ENCODE data around the gene MAP4K3.

MAP4K3 gene

DNA sequence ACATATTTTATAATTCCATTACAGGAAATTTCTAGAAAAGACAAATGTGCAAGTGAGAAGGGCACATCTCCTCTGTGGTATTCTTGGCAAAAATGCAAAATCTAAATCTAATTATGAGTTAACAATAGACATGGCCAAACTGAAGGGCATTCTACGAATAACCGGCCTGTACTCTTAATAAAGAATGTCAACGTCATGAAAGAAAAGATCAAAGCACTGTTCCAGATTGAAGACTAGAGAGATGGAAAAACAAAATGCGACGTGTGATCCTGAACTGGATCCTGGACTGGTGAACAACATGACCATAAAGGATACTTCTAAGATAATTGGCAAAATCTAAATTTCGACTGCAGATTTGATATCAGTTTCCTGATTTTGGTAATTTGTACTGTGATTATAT, 196.3 kb downstream of the MAP4K3 start:
- no peak for TF ChIP-seq CTCF (IDR thresholded peaks at IDR 0.05; ENCODE audit: control insufficient read depth, extremely low read depth, insufficient read depth)
- no peak for DNase-seq (ENCODE audit: low read depth)
- no peak overlapping the region for H3K4me3 ChIP-seq (ENCODE audit: low read depth, low read length)

DNA sequence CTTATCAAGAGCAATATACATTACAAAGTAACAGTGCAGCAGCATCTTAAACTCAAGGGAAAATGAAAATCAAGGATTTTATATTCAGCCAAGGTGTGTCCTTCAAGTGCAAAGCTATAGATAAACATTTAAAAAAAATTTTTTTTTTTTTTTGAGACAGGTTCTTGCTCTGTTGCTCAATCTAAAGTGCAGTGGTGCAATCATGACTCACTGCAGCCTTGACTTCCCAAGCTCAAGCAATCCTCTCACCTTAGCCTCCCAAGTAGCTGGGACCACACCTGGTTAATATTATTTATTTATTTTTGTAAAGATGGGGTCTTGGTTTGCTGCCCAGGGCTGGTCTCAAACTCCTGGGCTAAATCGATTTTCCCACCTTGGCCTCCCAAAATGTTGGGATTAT, 202.3 kb downstream of the MAP4K3 start:
- TF ChIP-seq CTCF (IDR thresholded peaks at IDR 0.05; ENCODE audit: control insufficient read depth, extremely low read depth, insufficient read depth): no peak
- DNase-seq (ENCODE audit: low read depth): no peak
- H3K4me3 ChIP-seq (ENCODE audit: low read depth, low read length): no peak overlapping the region

DNA sequence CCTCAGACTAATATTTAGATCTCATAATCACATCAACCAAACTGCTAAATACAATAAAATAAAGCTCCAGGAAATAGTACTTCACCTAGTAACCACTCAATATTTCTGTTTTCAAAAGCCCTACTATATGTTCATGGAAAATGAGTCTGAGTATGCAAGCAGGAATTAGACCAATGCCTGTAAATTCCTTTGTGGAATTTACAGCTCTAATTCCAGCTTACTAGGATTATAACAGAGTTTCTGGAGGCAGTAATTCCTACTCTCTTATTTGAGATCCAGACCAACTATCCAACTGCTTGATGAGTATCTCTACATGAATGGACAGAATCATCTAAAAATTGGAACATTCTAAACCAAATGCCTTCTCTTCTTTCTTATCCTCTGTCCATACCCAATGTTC, 204.9 kb downstream of the MAP4K3 start:
- DNase-seq (ENCODE audit: low read depth): no peak

GRCh38 chr2:39228413-39229209, 208.5 kb downstream of the MAP4K3 start:
- DNase-seq (ENCODE audit: low read depth): no peak
- no peak for TF ChIP-seq CTCF (IDR thresholded peaks at IDR 0.05; ENCODE audit: control insufficient read depth, extremely low read depth, insufficient read depth)
- H3K4me3 ChIP-seq (ENCODE audit: low read depth, low read length): no peak overlapping the region

More for the DNA sequence above, 204.9 kb downstream of the MAP4K3 start:
- TF ChIP-seq CTCF (IDR thresholded peaks at IDR 0.05; ENCODE audit: control insufficient read depth, extremely low read depth, insufficient read depth): no peak
- no peak overlapping the region for H3K4me3 ChIP-seq (ENCODE audit: low read depth, low read length)

GRCh38 chr2:39227628-39228412, 209.3 kb downstream of the MAP4K3 start:
- no peak overlapping the region for H3K4me3 ChIP-seq (ENCODE audit: low read depth, low read length)
- DNase-seq (ENCODE audit: low read depth): peak; percentile 19
- TF ChIP-seq CTCF (IDR thresholded peaks at IDR 0.05; ENCODE audit: control insufficient read depth, extremely low read depth, insufficient read depth): peak; percentile 61

- no peak overlapping the region for H3K4me3 ChIP-seq (ENCODE audit: low read depth, low read length)
- no peak for DNase-seq (ENCODE audit: low read depth)
- TF ChIP-seq CTCF (IDR thresholded peaks at IDR 0.05; ENCODE audit: control insufficient read depth, extremely low read depth, insufficient read depth): no peak
Measured at GRCh38 chr2:39225567-39225966, 211.5 kb downstream of the MAP4K3 start.

Measured in LNCaP clone FGC (cell line).